WTC11 (cell line): ENCODE data around the gene KCTD3. TPM values are rescaled to one million over a fixed set of nuclear protein-coding genes. Genes with fewer than 3 reads are reported as not detected.

ENCODE experiments used
- ATAC-seq: fragments of 200-7000 bp; cut with Tn5 transposase; 2 replicates; pipeline ENCODE4 v1.10.0; 2021; ENCODE audit warnings: mild to moderate bottlenecking, moderate library complexity
- CTCF ChIA-PET: fragments of 300-600 bp; sonication (Branson Sonifier 250); formaldehyde crosslinking; loops from one replicate; lab custom pipeline; 2021; ENCODE audit warnings: antibody characterized with exemption; lab: Charles Lee
- POLR2A ChIA-PET: fragments of 350-600 bp; sonication (Branson Sonifier 250); formaldehyde crosslinking; loops from one replicate; lab custom pipeline; 2021; ENCODE audit warnings: antibody characterized with exemption; lab: Charles Lee
- DNase-seq: peaks from one replicate; pipeline ENCODE4 v3.0.0; 2021; ENCODE audit warnings: low spot score
- H3K27ac Mint-ChIP-seq: 2 replicates; pipeline ENCODE4 v1.8.0; 2021; ENCODE audit warnings: mixed read lengths
- H3K27me3 Mint-ChIP-seq: 2 replicates; pipeline ENCODE4 v1.8.0; 2021; ENCODE audit warnings: low read depth, mild to moderate bottlenecking, moderate library complexity, mixed read lengths
- H3K36me3 Mint-ChIP-seq: 2 replicates; pipeline ENCODE4 v1.8.0; 2021; ENCODE audit warnings: mixed read lengths
- H3K4me1 Mint-ChIP-seq: 2 replicates; pipeline ENCODE4 v1.8.0; 2022; ENCODE audit warnings: mixed read lengths
- H3K4me3 Mint-ChIP-seq: 2 replicates; pipeline ENCODE4 v1.8.0; 2021; ENCODE audit warnings: mild to moderate bottlenecking, moderate library complexity, mixed read lengths
- H3K9me3 Mint-ChIP-seq: 2 replicates; pipeline ENCODE4 v1.8.0; 2021; ENCODE audit warnings: mixed read lengths
- ARID4B ChIP-seq: sonication (generic); formaldehyde crosslinking; IDR thresholded peaks from 2 replicates; pipeline ENCODE4 v1.8.0; 2023; ENCODE audit warnings: missing genetic modification reagents, mild to moderate bottlenecking, borderline replicate concordance
- ATF1 ChIP-seq: sonication (generic); formaldehyde crosslinking; IDR thresholded peaks from 2 replicates; pipeline ENCODE4 v1.8.1; 2023; ENCODE audit warnings: mild to moderate bottlenecking, moderate library complexity, missing genetic modification reagents
- CREM ChIP-seq: sonication (generic); formaldehyde crosslinking; IDR thresholded peaks from 2 replicates; pipeline ENCODE4 v1.8.1; 2022; ENCODE audit warnings: mild to moderate bottlenecking, missing genetic modification reagents, moderate library complexity
- EMX1 ChIP-seq: fragments of 250-450 bp; sonication (Bioruptor Pico); IDR thresholded peaks from 2 replicates; pipeline ENCODE4 v1.8.0; 2021; ENCODE audit warnings: mild to moderate bottlenecking
- ESRRA ChIP-seq: sonication (generic); formaldehyde crosslinking; IDR thresholded peaks from 2 replicates; pipeline ENCODE4 v1.8.1; 2022; ENCODE audit warnings: mild to moderate bottlenecking, missing genetic modification reagents, borderline replicate concordance
- FOXP1 ChIP-seq: sonication (generic); formaldehyde crosslinking; IDR thresholded peaks from 2 replicates; pipeline ENCODE4 v1.8.0; 2022; ENCODE audit warnings: missing genetic modification reagents, mild to moderate bottlenecking, moderate library complexity, borderline replicate concordance
- FOXP4 ChIP-seq: sonication (generic); formaldehyde crosslinking; IDR thresholded peaks from 2 replicates; pipeline ENCODE4 v1.8.0; 2022; ENCODE audit warnings: mild to moderate bottlenecking, missing genetic modification reagents
- GABPB1 ChIP-seq: sonication (generic); formaldehyde crosslinking; IDR thresholded peaks from 2 replicates; pipeline ENCODE4 v1.8.1; 2023; ENCODE audit warnings: mild to moderate bottlenecking, missing genetic modification reagents
- KAT7 ChIP-seq: sonication (generic); formaldehyde crosslinking; IDR thresholded peaks from 2 replicates; pipeline ENCODE4 v1.8.1; 2023; ENCODE audit warnings: missing genetic modification reagents, mild to moderate bottlenecking, borderline replicate concordance
- NFATC4 ChIP-seq: fragments of 250-450 bp; sonication (Bioruptor Pico); IDR thresholded peaks from 2 replicates; pipeline ENCODE4 v1.9.0; 2021; ENCODE audit warnings: mild to moderate bottlenecking
- NFE2L1 ChIP-seq: sonication (generic); formaldehyde crosslinking; IDR thresholded peaks from 2 replicates; pipeline ENCODE4 v1.8.1; 2023; ENCODE audit warnings: missing genetic modification reagents
- NFYB ChIP-seq: sonication (generic); formaldehyde crosslinking; conservative IDR thresholded peaks from 2 replicates; pipeline ENCODE4 v1.8.0; 2022; ENCODE audit warnings: low read depth, missing genetic modification reagents
- SMAD3 ChIP-seq: sonication (generic); formaldehyde crosslinking; IDR thresholded peaks from 2 replicates; pipeline ENCODE4 v1.8.0; 2022; ENCODE audit warnings: missing genetic modification reagents, mild to moderate bottlenecking, borderline replicate concordance
- TEAD4 ChIP-seq: sonication (generic); formaldehyde crosslinking; IDR thresholded peaks from 2 replicates; pipeline ENCODE4 v1.8.0; 2022; ENCODE audit warnings: mild to moderate bottlenecking, missing genetic modification reagents
- TP53 ChIP-seq: sonication (generic); formaldehyde crosslinking; IDR thresholded peaks from 2 replicates; pipeline ENCODE4 v1.8.1; 2023; ENCODE audit warnings: mild to moderate bottlenecking, missing genetic modification reagents
- ZBTB43 ChIP-seq: sonication (generic); formaldehyde crosslinking; IDR thresholded peaks from 2 replicates; pipeline ENCODE4 v1.8.1; 2023; ENCODE audit warnings: mild to moderate bottlenecking, missing genetic modification reagents
- ZNF219 ChIP-seq: sonication (generic); formaldehyde crosslinking; IDR thresholded peaks from 2 replicates; pipeline ENCODE4 v1.8.0; 2023; ENCODE audit warnings: missing genetic modification reagents, mild to moderate bottlenecking, borderline replicate concordance
- ZNF263 ChIP-seq: sonication (generic); formaldehyde crosslinking; IDR thresholded peaks from 2 replicates; pipeline ENCODE4 v1.8.1; 2022; ENCODE audit warnings: low read depth, mild to moderate bottlenecking, moderate library complexity, missing genetic modification reagents
- ZNF512 ChIP-seq: sonication (generic); formaldehyde crosslinking; IDR thresholded peaks from 2 replicates; pipeline ENCODE4 v1.8.1; 2022; ENCODE audit warnings: missing genetic modification reagents, borderline replicate concordance
- total RNA-seq: library from RNA; stranded (reverse); gene quantifications from 3 replicates; pipeline ENCODE4 v1.2.3, GENCODE V29; 2021
- TF ChIP-seq, protein P1 (sequence below): fragments of 250-450 bp; sonication (Bioruptor Pico); IDR thresholded peaks from 2 replicates; pipeline ENCODE4 v1.9.0; 2021; ENCODE audit warnings: moderate library complexity, mild to moderate bottlenecking, inconsistent platforms, borderline replicate concordance
- TF ChIP-seq, protein P2 (sequence below): sonication (generic); formaldehyde crosslinking; IDR thresholded peaks from 2 replicates; pipeline ENCODE4 v1.8.1; 2023; ENCODE audit warnings: mild to moderate bottlenecking, missing genetic modification reagents, moderate library complexity

KCTD3 gene
- total RNA-seq, 1 experiment from 2014 or later = 55.6 TPM

DNA sequence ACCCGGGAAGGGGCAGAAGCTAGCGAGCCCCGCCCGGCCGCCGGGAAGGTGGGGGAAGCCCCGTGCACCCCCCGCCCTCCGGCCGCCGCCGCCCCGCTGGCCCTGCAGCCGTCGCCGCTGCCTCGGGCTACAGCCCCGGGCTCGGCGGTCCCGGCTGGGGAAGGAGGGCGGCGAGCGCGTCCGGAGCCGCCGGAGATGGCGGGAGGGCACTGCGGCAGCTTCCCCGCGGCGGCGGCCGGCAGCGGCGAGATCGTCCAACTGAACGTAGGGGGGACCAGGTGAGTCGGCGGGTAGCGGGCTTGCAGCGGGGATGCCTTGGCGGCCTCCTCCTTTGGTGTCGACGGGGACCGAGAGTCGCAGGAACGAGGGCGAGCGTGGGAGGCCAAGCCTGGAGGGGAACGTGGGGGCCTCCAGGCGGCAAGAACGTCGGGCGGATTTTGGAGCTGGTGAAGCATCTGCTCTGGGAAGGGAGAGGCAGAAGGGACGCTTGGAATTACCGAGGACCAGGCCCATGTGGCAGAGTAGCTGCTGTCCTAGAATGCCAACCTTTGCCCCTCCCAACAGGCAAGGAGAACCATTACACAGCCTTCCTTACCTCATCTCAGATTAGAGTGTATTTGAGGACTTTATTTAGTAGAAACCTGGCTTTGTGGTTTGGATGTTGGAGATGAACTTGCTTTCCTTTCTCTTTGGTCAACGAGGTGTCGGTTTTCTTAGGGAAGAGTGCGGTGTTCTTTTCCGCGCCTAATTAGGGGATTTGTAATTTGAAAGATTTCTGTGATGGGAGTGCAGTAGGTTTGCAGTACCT lies 591 bp downstream of the KCTD3 start:
- ChIA-PET CTCF (no interaction called here), POLR2A (interaction anchor here (0.5 to 1.0 kb wide), 2 partner anchors 10 to 919 kb away, joined by 3 to 4 read pairs; no protein-coding TSS in a partner anchor)
- Mint-ChIP-seq H3K4me3 (peak overlapping the region; percentile 93), H3K27me3 (no peaks in the 10 kb centered on the region)
- peak; percentile 62 for ATAC-seq
- peak; percentile 62 for DNase-seq
- TF ChIP-seq ARID4B (CRISPR knock-in tag) (peak; percentile 62; the same call in 1 of the 2 replicates), CREM (CRISPR knock-in tag) (peak; percentile 32; the same call in 1 of the 2 replicates), NFE2L1 (CRISPR knock-in tag) (peak; percentile 57; the same call in 1 of the 2 replicates), ATF1 (CRISPR knock-in tag) (0 out of 2 replicates have a peak, but pooled peaks have one; percentile 12), FOXP1 (peak; percentile 42; the same call in 1 of the 2 replicates), EMX1 (0 out of 2 replicates have a peak, but pooled peaks have one; percentile 59), NFATC4 (no peak), ESRRA (peak; percentile 19; the same call in 1 of the 2 replicates), KAT7 (peak; percentile 27; the same call in 1 of the 2 replicates), SMAD3 (CRISPR knock-in tag) (no peak)
- TF ChIP-seq, all 79 proteins: peak for 8
- H3K9me3 Mint-ChIP-seq = no peaks in the 10 kb centered on the region
- H3K36me3 Mint-ChIP-seq = no peaks in the 10 kb centered on the region
- H3K4me1 Mint-ChIP-seq = peaks cover 44% of the 10 kb centered on the region
- H3K27ac Mint-ChIP-seq = peak overlapping the region; percentile 97

DNA sequence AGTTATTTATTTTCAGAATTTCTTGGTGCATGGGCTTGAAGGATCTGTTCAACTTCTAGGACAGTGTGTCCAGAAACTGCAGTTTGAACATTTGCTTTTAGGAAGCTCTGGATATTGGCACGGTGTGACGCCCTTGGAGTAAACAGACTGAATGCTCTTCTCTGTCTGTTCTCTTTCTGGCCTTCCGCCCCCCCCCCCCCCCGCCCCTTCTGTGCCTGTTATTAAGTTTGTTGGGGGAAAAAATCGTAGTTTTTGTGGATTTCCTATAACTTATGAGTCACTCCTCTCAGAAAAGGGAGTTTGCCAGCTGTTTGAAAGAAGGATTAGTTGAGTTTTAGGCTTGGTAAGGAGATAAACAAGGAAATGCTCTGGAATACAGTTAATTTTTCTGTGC lies 1.2 kb downstream of the KCTD3 start:
- H3K36me3 Mint-ChIP-seq = no peaks in the 10 kb centered on the region
- no peak for TF ChIP-seq TP53 (CRISPR knock-in tag)
- TF ChIP-seq, protein P1, sequence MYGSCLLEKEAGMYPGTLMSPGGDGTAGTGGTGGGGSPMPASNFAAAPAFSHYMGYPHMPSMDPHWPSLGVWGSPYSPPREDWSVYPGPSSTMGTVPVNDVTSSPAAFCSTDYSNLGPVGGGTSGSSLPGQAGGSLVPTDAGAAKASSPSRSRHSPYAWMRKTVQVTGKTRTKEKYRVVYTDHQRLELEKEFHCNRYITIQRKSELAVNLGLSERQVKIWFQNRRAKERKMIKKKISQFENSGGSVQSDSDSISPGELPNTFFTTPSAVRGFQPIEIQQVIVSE (CRISPR knock-in tag) = no peak
- no peak for TF ChIP-seq NFATC4
- no peak for TF ChIP-seq GABPB1 (CRISPR knock-in tag)
- TF ChIP-seq ZNF263 (CRISPR knock-in tag) = no peak
- no peak for TF ChIP-seq FOXP4 (CRISPR knock-in tag)
- TF ChIP-seq TEAD4 (CRISPR knock-in tag) = no peak
- TF ChIP-seq NFYB = no peak
- no peak for TF ChIP-seq KAT7
- TF ChIP-seq ZNF219 (CRISPR knock-in tag) = no peak
- TF ChIP-seq, protein P2, sequence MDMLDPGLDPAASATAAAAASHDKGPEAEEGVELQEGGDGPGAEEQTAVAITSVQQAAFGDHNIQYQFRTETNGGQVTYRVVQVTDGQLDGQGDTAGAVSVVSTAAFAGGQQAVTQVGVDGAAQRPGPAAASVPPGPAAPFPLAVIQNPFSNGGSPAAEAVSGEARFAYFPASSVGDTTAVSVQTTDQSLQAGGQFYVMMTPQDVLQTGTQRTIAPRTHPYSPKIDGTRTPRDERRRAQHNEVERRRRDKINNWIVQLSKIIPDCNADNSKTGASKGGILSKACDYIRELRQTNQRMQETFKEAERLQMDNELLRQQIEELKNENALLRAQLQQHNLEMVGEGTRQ (CRISPR knock-in tag) = no peak
- TF ChIP-seq ZNF512 (CRISPR knock-in tag) = no peak
- TF ChIP-seq ZBTB43 (CRISPR knock-in tag) = no peak
- TF ChIP-seq FOXP1 = no peak

More for the DNA sequence above, 1.2 kb downstream of the KCTD3 start:
- Mint-ChIP-seq H3K27ac (peak overlapping the region; percentile 97), H3K27me3 (no peaks in the 10 kb centered on the region), H3K9me3 (no peaks in the 10 kb centered on the region), H3K4me1 (peaks cover 44% of the 10 kb centered on the region), H3K4me3 (peak overlapping the region; percentile 93)
- DNase-seq (no peak), ATAC-seq (no peak)
- CTCF ChIA-PET = no interaction called here
- POLR2A ChIA-PET = no interaction called here
